ENCODE results near the gene PRPF19.
A peak's percentile ranks its signal among the peaks of the same experiment; 100 is the strongest.
"Not testable (repeated sequence)": the region's sequence is repeated elsewhere in the genome, so short reads cannot be mapped to it uniquely, and the experiment has no call there.

PRPF19 gene

GRCh38 chr11:60916669-60917206 is 10.4 kb upstream of the PRPF19 start:
- Mint-ChIP-seq H3K27me3 (no peaks in the 10 kb centered on the region), H3K4me3 (peak overlapping the region; percentile 23 to 95)
- no peak for ATAC-seq (replicated peaks)

GRCh38 chr11:60915248-60915914 is 9.0 kb upstream of the PRPF19 start:
- Mint-ChIP-seq H3K9me3 (no peaks in the 10 kb centered on the region), H3K27ac (peak overlapping the region; percentile 95 to 97), H3K4me3 (peak overlapping the region; percentile 89 to 95), H3K4me1 (ENCODE audit: low read depth in 2 of 2) (peaks cover 46 to 50% of the 10 kb centered on the region in 2 donors), H3K27me3 (no peaks in the 10 kb centered on the region), H3K36me3 (ENCODE audit: insufficient read depth) (peaks cover 33% of the 10 kb centered on the region)
- ATAC-seq (replicated peaks) (peak; percentile 62), DNase-seq (peak; percentile 56 to 65 (median 60))

More at GRCh38 chr11:60916669-60917206, 10.4 kb upstream of the PRPF19 start:
- Mint-ChIP-seq H3K36me3 (ENCODE audit: insufficient read depth) (peaks cover 43% of the 10 kb centered on the region), H3K27ac (peak overlapping the region; percentile 95 to 97), H3K4me1 (ENCODE audit: low read depth in 2 of 2) (peaks cover 42 to 43% of the 10 kb centered on the region in 2 donors), H3K9me3 (no peaks in the 10 kb centered on the region)
- no peak for DNase-seq

- peaks cover 26% of the 10 kb centered on the region for H3K36me3 Mint-ChIP-seq (ENCODE audit: insufficient read depth)
- H3K4me3 Mint-ChIP-seq = peak overlapping the region; percentile 89 to 95
- ATAC-seq (replicated peaks) (peak; percentile 26), DNase-seq (peak in 1 of 3 experiments; percentile 40)
- H3K27ac Mint-ChIP-seq = peak overlapping the region; percentile 95 to 97
- peaks cover 46 to 50% of the 10 kb centered on the region in 2 donors for H3K4me1 Mint-ChIP-seq (ENCODE audit: low read depth in 2 of 2)
- no peaks in the 10 kb centered on the region for H3K27me3 Mint-ChIP-seq
- no peaks in the 10 kb centered on the region for H3K9me3 Mint-ChIP-seq
Observed at GRCh38 chr11:60914633-60915247, 8.4 kb upstream of the PRPF19 start.

GRCh38 chr11:60913793-60914632 is 7.6 kb upstream of the PRPF19 start, which contains the start of gene TMEM109:
Gene TMEM109 (plus strand): TSS chr11:60914158. CDS start chr11:60919694, 5,536 bp downstream.
- H3K27me3 Mint-ChIP-seq = no peaks in the 10 kb centered on the region
- peaks cover 23% of the 10 kb centered on the region for H3K36me3 Mint-ChIP-seq (ENCODE audit: insufficient read depth)
- peak within 1 kb of the TSS; percentile 96 to 97 for H3K27ac Mint-ChIP-seq
- H3K4me1 Mint-ChIP-seq (ENCODE audit: low read depth in 2 of 2) = peaks cover 46 to 50% of the 10 kb centered on the region in 2 donors
- no peaks in the 10 kb centered on the region for H3K9me3 Mint-ChIP-seq
- H3K4me3 Mint-ChIP-seq = peak within 1 kb of the TSS; percentile 89 to 95
- ATAC-seq (replicated peaks) = peak; percentile 64
- peak; percentile 80 to 86 (median 81) for DNase-seq

- Mint-ChIP-seq H3K4me3 (peak overlapping the region; percentile 89 to 95), H3K9me3 (no peaks in the 10 kb centered on the region), H3K27ac (peak overlapping the region; percentile 96 to 97), H3K27me3 (no peaks in the 10 kb centered on the region), H3K4me1 (ENCODE audit: low read depth in 2 of 2) (peaks cover 44 to 50% of the 10 kb centered on the region in 2 donors), H3K36me3 (ENCODE audit: insufficient read depth) (peaks cover 19% of the 10 kb centered on the region)
- ATAC-seq (replicated peaks) (no peak), DNase-seq (no peak)
Observed at GRCh38 chr11:60912851-60913528, 6.6 kb upstream of the PRPF19 start.

- peak overlapping the region; percentile 84 to 91 for H3K27ac Mint-ChIP-seq
- ATAC-seq (replicated peaks) (peak; percentile 27), DNase-seq (peak in 1 of 3 experiments; percentile 39)
- H3K4me3 Mint-ChIP-seq = peak overlapping the region; percentile 89 to 95
- H3K4me1 Mint-ChIP-seq (ENCODE audit: low read depth in 2 of 2) = peaks cover 44 to 53% of the 10 kb centered on the region in 2 donors
- no peaks in the 10 kb centered on the region for H3K9me3 Mint-ChIP-seq
- H3K36me3 Mint-ChIP-seq (ENCODE audit: insufficient read depth) = peaks cover 19% of the 10 kb centered on the region
- H3K27me3 Mint-ChIP-seq = no peaks in the 10 kb centered on the region
Observed at GRCh38 chr11:60912223-60912850, 6.0 kb upstream of the PRPF19 start.

- H3K9me3 Mint-ChIP-seq = no peaks in the 10 kb centered on the region
- no peak overlapping the region for H3K4me3 Mint-ChIP-seq
- no peaks in the 10 kb centered on the region for H3K27me3 Mint-ChIP-seq
- H3K4me1 Mint-ChIP-seq (ENCODE audit: low read depth in 2 of 2) = peaks cover 40 to 52% of the 10 kb centered on the region in 2 donors
- no peak for DNase-seq
- peaks cover 23% of the 10 kb centered on the region for H3K36me3 Mint-ChIP-seq (ENCODE audit: insufficient read depth)
- peak overlapping the region; percentile 28 to 91 for H3K27ac Mint-ChIP-seq
- ATAC-seq (replicated peaks) = no peak
Observed at GRCh38 chr11:60910711-60911380, 4.5 kb upstream of the PRPF19 start.

GRCh38 chr11:60910281-60910687 is 3.9 kb upstream of the PRPF19 start:
- ATAC-seq (replicated peaks) = no peak
- H3K4me1 Mint-ChIP-seq (ENCODE audit: low read depth in 2 of 2) = peaks cover 40 to 52% of the 10 kb centered on the region in 2 donors
- no peaks in the 10 kb centered on the region for H3K9me3 Mint-ChIP-seq
- H3K36me3 Mint-ChIP-seq (ENCODE audit: insufficient read depth) = peaks cover 20% of the 10 kb centered on the region
- H3K27ac Mint-ChIP-seq = peak overlapping the region in 1 of 2 donors; percentile 28
- DNase-seq = no peak
- no peak overlapping the region for H3K4me3 Mint-ChIP-seq
- no peaks in the 10 kb centered on the region for H3K27me3 Mint-ChIP-seq

GRCh38 chr11:60909680-60910280 is 3.4 kb upstream of the PRPF19 start:
- Mint-ChIP-seq H3K4me1 (ENCODE audit: low read depth in 2 of 2) (peaks cover 40 to 51% of the 10 kb centered on the region in 2 donors), H3K36me3 (ENCODE audit: insufficient read depth) (peaks cover 15% of the 10 kb centered on the region), H3K27ac (peak overlapping the region in 1 of 2 donors; percentile 28)
- DNase-seq; H3K27me3 Mint-ChIP-seq; H3K9me3 Mint-ChIP-seq; ATAC-seq (replicated peaks); H3K4me3 Mint-ChIP-seq: not testable (repeated sequence)

- Mint-ChIP-seq H3K9me3 (no peaks in the 10 kb centered on the region), H3K27ac (no peak overlapping the region), H3K36me3 (ENCODE audit: insufficient read depth) (peaks cover 13% of the 10 kb centered on the region), H3K27me3 (no peaks in the 10 kb centered on the region), H3K4me1 (ENCODE audit: low read depth in 2 of 2) (peaks cover 40 to 54% of the 10 kb centered on the region in 2 donors), H3K4me3 (no peak overlapping the region)
- ATAC-seq (replicated peaks) = no peak
- no peak for DNase-seq
Observed at GRCh38 chr11:60908803-60909202, 2.4 kb upstream of the PRPF19 start.

GRCh38 chr11:60905551-60906113 is 753 bp downstream of the PRPF19 start:
- Mint-ChIP-seq H3K36me3 (ENCODE audit: insufficient read depth) (peaks cover 24% of the 10 kb centered on the region), H3K27me3 (no peaks in the 10 kb centered on the region), H3K9me3 (no peaks in the 10 kb centered on the region), H3K4me1 (ENCODE audit: low read depth in 2 of 2) (peaks cover 28 to 35% of the 10 kb centered on the region in 2 donors), H3K27ac (peak overlapping the region; percentile 93), H3K4me3 (peak overlapping the region; percentile 93 to 95)
- DNase-seq = no peak
- no peak for ATAC-seq (replicated peaks)

Measured in effector memory CD8-positive, alpha-beta T cell (primary cell).